HG03175 (cell line): ENCODE measurements around the gene DKK3.
"Not testable (repeated sequence)": the region's sequence is repeated elsewhere in the genome, so short reads cannot be mapped to it uniquely, and the experiment has no call there.

ENCODE experiments used
- ATAC-seq: cut with Tn5 transposase; IDR thresholded peaks from one replicate; pipeline ENCODE4 v1.9.1; 2021; ENCODE audit warnings: mild to moderate bottlenecking, moderate library complexity; ENCODE audit not compliant: unreplicated experiment

DKK3 gene

DNA sequence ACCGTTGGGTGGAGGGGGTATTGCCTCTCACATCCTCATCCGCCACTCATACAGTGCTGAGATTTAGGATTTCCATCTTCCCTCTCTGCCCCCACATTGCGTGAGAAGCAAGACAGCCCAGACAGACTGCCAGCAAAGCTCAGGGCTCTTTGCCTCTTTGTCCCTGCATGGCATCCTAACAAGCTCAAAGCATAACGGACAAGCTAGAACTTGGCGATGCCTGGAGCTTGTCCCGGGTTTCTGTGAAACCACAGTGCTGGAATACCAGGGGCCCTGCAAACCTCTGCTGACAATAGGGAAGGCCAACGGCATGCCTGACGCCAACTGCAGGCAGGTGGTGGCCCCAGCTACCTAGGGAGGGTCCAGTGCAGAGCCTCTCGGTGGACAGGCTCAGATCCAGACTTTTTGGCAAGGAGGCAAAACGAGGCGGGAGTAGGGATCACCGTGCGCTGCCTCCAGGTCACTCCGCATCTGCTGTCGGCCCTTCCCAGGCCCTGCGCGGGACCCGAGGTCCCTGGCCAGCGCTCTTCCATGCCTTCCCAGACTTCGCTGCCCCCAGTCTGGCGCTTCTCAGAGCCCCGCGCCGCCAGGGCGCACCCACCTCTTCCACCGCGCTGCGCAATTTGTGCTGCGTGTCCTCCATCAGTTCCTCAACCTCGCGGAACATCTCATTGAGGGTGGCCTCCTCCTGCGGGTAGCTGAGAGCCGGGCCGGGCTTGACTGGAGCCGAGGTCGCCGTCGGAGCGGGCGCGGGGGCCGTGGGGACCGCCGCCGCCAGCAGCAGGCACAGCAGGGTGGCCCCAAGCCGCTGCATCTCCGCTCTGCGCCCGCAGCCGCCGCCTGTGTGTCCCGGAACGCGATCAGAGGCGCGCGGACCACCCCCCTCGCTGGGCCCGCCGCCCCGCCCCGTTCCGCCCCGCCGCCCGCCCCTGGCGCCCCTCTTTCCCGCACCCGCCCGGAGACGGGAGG lies at the start of gene DKK3:
DKK3 (minus strand) TSS at position 858 of the 969 bp plus-strand sequence; CDS start at position 814, 44 bp downstream.
- no peak for ATAC-seq

DNA sequence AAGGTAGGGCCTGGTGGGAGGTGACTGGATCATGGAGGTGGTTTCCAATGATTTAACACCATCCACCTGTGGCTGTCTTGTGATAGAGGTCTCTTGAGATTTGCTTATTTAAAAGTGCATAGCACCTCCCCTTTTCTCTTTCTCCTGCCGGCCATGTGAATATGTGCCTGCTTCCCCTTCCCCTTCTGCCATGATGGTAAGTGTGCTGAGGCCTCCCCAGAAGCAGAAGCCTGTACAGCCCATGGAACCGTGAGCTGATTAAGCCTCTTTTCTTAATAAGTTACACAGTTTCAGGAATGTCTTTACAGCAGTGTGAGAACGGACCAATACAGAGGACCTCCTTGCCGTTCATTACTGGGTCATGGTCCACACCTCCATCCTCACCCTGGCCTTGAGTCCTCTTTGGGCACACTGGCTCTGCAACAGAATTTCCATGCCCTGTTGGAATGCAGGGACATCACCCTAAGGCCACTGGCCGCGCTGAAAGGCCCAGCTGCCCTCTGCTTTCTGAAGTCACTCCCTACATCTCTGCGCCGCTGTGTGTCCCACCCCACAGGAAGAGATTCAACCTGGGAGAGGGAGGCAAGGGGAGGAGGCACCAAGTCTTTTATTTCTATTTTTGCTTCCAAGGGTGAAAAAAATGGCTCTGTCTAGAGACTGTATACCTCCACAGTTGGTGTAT lies 49.0 kb upstream of the DKK3 start:
- no peak for ATAC-seq

- no peak for ATAC-seq
Observed at GRCh38 chr11:12056119-12056518, 47.7 kb upstream of the DKK3 start.

- ATAC-seq, result no peak
Observed at GRCh38 chr11:12053606-12054361, 45.4 kb upstream of the DKK3 start.

GRCh38 chr11:12052676-12053605 lies 44.5 kb upstream of the DKK3 start:
- ATAC-seq, result no peak

DNA sequence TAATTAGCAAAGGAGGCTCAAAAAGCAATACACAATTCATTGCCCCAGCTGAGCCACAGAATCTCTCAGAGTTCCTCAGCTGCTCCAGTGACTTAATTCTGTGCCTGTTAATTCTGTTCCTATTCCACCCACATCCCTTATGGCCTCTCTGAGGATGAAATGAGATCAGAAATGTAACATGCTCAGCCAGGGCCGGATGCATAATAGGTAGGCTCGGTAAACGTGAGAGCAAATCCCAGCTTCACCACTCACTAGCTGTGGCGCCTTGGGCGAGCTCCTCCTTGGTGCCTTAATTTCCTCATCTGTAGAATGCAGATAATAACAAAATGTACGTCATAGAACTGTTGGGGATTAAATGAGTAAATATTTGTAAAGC lies 42.8 kb upstream of the DKK3 start:
- no peak for ATAC-seq

- ATAC-seq, result no peak
Observed at GRCh38 chr11:12050470-12051286, 42.3 kb upstream of the DKK3 start.

GRCh38 chr11:12048936-12049790 lies 40.7 kb upstream of the DKK3 start:
- no peak for ATAC-seq

- ATAC-seq, result no peak
Observed at GRCh38 chr11:12046636-12047236, 38.3 kb upstream of the DKK3 start.

- no peak for ATAC-seq
Observed at GRCh38 chr11:12045914-12046635, 37.6 kb upstream of the DKK3 start.

GRCh38 chr11:12044799-12045198 lies 36.4 kb upstream of the DKK3 start:
- ATAC-seq, result no peak

DNA sequence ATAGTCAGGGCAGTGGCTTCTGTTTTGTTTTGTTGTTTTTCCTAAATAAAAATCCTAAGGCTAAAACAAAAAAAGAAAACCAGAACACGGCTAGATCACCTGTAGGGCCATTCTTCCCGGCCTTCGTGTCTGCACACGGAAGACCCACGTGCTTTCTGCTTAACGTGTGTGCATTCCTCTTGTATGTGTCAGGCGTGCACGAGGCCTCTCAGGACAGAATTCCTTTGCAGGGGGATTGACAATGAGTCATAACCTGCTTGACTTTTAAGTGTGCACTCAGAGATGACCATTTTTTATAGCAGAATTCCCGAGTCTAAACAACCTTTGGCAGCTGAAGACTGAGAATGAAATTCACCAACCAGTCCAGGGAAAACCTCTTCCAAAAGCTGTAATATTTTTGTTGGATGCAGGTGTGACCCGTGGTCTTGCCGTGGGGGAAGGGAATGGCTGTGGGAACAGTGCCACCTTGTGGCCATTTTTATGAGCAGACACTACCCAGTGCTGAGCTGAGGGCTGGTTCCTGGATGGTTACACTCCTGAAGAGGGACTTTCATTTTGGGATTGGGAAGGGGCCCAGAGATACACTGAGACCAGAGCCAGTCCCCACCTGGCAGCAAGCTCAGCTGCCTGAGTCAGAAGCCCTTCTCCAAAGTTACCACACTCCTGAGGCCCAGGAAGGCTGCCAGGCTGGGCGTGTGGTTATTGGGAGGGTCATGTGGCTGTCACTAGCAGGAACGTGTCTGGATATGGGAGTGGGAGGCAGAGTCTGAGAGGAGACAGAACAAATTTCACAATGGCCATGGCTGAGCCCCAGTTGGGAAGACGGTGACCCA lies 35.7 kb upstream of the DKK3 start:
- peak; percentile 65 for ATAC-seq

- ATAC-seq, result no peak
Observed at GRCh38 chr11:12043221-12043620, 34.8 kb upstream of the DKK3 start.

- ATAC-seq, result no peak
Observed at GRCh38 chr11:12042215-12042676, 33.8 kb upstream of the DKK3 start.

DNA sequence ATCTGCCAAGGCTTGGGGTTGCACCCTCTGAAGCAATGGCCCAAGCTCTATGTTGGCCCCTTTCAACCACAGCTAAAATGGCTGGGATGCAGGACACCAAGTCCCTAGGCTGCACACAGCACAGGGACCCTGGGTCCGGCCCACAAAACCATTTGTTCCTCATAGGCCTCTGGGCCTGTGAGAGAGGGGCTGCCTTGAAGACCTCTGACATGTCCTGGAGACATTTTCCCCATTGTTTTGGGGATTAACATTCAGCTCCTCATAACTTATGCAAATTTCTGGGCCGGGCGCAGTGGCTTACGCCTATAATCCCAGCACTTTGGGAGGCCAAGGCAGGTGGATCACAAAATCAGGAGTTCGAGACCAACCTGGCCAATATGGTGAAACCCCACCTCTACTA lies 32.3 kb upstream of the DKK3 start:
- not testable (repeated sequence) for ATAC-seq

GRCh38 chr11:12032968-12033367 lies 24.5 kb upstream of the DKK3 start:
- no peak for ATAC-seq
